ENCODE results near the gene VAV2. TPM values are rescaled to one million over a fixed set of nuclear protein-coding genes. Genes with fewer than 3 reads are reported as not detected.

The VAV2 gene
- total RNA-seq, 1 experiment from 2014 or later = 10.3 TPM

GRCh38 chr9:133952598-133953550 lies 39.2 kb downstream of the VAV2 start:
- DNase-seq (ENCODE audit: low read depth) = no peak

GRCh38 chr9:133951265-133951664 lies 40.9 kb downstream of the VAV2 start:
- DNase-seq (ENCODE audit: low read depth) = no peak

GRCh38 chr9:133950629-133951111 lies 41.5 kb downstream of the VAV2 start:
- peak; percentile 98 for DNase-seq (ENCODE audit: low read depth)

GRCh38 chr9:133950192-133950591 lies 41.9 kb downstream of the VAV2 start:
- DNase-seq (ENCODE audit: low read depth) = no peak

GRCh38 chr9:133949486-133950061 lies 42.5 kb downstream of the VAV2 start:
- no peak for DNase-seq (ENCODE audit: low read depth)

- peak; percentile 34 for DNase-seq (ENCODE audit: low read depth)
Observed at GRCh38 chr9:133948561-133949485, 43.3 kb downstream of the VAV2 start.

GRCh38 chr9:133948131-133948530 lies 44.0 kb downstream of the VAV2 start:
- peak; percentile 93 for DNase-seq (ENCODE audit: low read depth)

- DNase-seq (ENCODE audit: low read depth) = no peak
Observed at GRCh38 chr9:133946840-133947486, 45.2 kb downstream of the VAV2 start.

- no peak for DNase-seq (ENCODE audit: low read depth)
Observed at GRCh38 chr9:133945977-133946753, 46.0 kb downstream of the VAV2 start.

GRCh38 chr9:133945314-133945975 lies 46.7 kb downstream of the VAV2 start:
- no peak for DNase-seq (ENCODE audit: low read depth)

- peak; percentile 95 for DNase-seq (ENCODE audit: low read depth)
Observed at GRCh38 chr9:133944746-133945135, 47.4 kb downstream of the VAV2 start.

GRCh38 chr9:133943781-133944745 lies 48.1 kb downstream of the VAV2 start:
- peak; percentile 93 for DNase-seq (ENCODE audit: low read depth)

- no peak for DNase-seq (ENCODE audit: low read depth)
Observed at GRCh38 chr9:133943036-133943780, 48.9 kb downstream of the VAV2 start.

GRCh38 chr9:133942206-133942975 lies 49.7 kb downstream of the VAV2 start:
- DNase-seq (ENCODE audit: low read depth) = no peak

GRCh38 chr9:133939845-133940244 lies 52.3 kb downstream of the VAV2 start:
- no peak for DNase-seq (ENCODE audit: low read depth)

GRCh38 chr9:133939171-133939785 lies 52.8 kb downstream of the VAV2 start:
- DNase-seq (ENCODE audit: low read depth) = no peak

GRCh38 chr9:133938753-133939152 lies 53.4 kb downstream of the VAV2 start:
- DNase-seq (ENCODE audit: low read depth) = no peak

All from RPMI7951 (cell line).